NCI-H1417 (cell line): ENCODE measurements around the gene AGBL4.
"Not testable (repeated sequence)": the region's sequence is repeated elsewhere in the genome, so short reads cannot be mapped to it uniquely, and the experiment has no call there.

Experiments used
- DNase-seq, 3 experiments: peaks; one replicate each; lab custom pipeline; 2025; lab: John Stamatoyannopoulos, UW

The AGBL4 gene

DNA sequence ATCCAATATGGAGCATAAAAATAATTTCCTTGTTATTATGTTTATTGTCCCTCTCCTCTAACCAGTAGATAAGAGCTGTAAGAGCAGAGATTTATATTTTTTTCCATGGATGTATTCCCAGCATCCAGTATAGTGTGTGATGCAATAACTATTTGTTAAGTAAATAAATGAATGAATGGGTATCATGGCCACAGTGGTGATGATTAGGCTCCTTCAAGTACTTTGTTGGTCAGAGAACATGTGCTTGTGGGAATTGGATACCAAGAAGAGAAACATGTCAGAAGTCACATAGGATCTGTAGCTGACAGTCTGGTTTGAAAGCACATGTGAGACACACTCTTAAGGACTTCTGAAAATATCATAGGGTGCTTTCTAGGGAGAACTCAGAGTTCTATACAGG, 588.5 kb downstream of the AGBL4 start:
- peak in 2 of 3 experiments; percentile 14 to 63 for DNase-seq

DNA sequence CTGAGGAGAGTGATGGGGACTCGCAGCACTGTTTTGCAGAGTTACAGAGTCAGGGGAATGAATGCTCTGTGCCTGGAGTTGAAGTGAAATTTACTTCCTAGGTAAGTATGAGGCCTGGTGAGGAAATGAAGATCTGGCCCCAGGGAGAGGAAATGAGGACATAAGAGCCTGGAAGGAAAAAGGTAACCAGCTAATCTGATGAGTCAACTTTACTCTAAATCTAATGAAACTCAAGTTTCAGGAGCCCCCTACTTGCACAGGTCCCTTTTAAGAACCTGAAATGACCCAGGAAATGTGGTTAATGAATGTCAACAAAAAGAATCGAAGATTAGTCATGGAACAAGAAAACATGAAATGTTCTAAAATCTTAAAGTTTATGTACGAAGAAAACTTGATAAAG, 599.0 kb downstream of the AGBL4 start:
- DNase-seq, result no peak

DNA sequence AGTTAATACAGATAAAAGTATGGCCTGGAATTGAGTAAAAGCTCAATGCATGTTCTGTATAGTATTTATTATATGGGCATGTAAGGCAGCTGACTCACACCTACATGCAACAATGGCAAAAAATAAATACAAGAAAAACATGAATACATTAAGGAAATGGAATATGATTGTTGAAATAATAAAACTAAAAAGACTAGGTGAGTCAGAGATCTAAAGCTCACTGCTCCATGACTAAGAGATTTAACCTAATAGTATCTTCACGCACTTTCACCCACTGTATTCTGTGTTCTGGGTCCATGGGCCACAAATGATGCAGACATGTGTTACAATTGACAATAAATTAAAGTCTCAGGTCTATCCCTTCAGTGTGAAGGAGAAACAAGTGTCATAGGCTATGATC, 607.0 kb downstream of the AGBL4 start:
- DNase-seq, result no peak

DNA sequence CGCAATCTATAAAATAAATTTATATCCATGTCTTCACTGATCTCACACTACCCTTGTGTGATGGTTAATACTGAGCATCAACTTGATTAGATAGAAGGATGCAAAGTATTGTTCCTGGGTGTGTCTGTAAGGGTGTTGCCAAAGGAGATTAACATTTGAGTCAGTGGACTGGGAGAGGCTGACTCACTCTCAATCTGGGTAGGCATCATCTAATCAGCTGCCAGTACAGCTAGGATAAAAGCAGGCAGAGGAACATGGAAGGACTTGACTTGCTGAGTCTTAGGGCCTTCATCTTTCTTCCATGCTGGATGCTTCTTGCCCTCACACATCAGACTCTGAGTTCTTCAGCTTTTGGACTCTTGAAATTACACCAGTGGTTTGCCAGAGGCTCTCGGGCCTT, 615.4 kb downstream of the AGBL4 start:
- no peak for DNase-seq

DNA sequence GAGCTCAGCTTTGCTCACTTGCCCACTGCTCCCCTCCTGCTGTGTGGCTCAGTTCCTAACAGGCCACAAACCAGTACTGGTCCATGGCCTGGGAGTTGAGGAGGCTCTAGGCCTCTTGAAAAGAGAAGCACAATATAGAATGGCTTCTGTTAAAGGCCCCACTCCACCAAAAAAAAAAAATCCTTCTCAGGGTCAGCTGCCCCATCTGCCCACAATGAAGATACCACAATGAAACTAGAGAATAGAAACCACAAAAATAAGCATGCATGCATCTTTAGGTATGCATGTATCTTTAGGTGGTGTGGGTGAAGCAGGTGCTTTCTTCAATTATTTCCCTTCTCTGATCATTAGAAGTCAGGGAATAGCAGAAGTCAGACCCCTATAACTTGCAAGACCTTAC, 626.7 kb downstream of the AGBL4 start:
- DNase-seq, result no peak

DNA sequence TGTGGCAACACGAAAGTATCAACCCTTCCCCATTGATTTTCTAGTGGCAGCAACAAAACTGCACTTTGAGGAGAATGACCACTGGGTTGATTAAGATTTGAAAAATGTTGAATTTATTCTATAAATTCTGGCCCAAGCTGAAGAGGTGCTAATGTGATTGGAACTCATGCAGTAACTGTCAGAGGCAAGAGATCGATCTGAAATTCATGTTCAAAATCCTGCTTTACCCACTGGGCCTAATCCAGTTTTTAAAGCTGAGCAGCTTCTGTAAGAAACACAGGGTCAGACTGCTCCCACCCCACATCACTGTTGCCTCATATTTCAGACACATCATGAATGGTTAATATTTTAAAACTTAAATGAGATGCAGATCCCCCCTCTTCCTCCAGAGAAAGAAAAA, 629.6 kb downstream of the AGBL4 start:
- DNase-seq, result no peak

DNA sequence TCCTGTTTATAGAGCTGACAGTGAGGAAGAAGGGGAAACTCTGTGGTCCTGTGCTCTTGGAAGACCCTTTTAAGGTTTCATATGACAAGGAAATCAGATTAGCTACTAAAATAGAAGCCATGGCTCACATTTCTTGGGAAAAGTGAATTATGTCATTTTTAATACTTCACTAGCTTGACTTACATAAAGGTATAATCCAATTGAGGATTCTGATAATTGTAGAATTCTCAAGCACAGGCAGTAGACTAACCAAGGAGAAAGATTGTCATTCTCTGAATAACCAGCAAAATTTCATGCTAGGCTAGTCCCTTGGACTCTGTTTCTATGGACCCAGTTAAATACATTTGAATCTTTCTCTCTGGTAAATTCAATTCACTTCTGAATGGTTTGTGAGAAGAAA, 634.1 kb downstream of the AGBL4 start:
- no peak for DNase-seq

DNA sequence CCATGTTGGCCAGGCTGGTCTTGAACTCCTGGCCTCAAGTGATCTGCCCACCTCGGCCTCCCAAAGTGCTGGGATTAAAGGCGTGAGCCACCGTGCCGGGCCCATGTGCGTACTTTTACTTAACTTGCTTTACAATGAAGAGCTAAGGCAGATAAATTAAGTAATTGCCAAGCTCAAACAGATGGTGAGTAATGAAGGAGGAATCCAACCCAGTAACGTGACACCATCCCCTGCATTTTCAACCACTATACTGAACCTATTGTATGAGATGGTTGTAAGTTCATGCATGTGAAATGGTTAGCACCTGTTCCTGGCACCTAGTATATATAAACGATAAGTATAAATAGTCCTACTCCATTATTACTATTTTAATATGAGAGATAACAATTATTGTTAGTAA, 659.1 kb downstream of the AGBL4 start:
- peak in 1 of 3 experiments; percentile 19 for DNase-seq

DNA sequence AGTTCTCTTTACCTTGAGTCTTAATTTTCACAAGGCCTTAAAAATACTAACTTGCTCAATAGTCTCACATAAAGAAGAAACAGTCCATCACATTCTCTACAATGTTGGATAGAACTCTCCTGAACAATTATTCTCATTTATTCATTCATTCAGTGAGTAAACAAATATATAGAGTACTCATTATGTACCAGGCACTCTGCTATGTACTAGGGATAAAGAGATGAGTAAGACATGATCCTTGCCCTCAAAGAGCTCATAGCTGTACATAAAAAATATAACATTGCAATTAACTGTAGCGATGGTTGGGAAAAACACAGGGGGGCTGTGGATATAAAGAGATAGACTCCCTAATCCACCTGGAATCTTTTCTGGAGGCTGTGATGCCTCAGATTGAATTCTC, 660.1 kb downstream of the AGBL4 start:
- DNase-seq, result no peak

DNA sequence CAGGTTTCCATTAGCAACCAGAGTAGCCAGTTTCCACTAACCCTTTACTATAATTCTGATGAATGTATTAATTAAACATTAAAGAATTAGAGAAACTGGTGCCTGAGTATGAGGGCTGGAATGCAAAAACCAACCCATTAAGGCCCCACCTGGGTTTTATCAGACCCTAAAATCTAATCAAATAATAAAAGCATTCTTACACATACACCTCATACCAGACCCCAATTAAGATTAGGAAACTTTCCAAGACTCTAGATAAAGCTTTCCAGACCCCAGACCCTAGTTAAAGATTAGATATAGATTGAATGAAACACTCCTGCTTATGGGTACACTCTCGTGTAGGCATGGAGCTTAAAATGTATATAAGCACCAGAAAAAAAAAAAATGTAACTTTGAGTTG, 665.7 kb downstream of the AGBL4 start:
- DNase-seq, result no peak

GRCh38 chr1:49356594-49356993, 667.2 kb downstream of the AGBL4 start:
- no peak for DNase-seq

DNA sequence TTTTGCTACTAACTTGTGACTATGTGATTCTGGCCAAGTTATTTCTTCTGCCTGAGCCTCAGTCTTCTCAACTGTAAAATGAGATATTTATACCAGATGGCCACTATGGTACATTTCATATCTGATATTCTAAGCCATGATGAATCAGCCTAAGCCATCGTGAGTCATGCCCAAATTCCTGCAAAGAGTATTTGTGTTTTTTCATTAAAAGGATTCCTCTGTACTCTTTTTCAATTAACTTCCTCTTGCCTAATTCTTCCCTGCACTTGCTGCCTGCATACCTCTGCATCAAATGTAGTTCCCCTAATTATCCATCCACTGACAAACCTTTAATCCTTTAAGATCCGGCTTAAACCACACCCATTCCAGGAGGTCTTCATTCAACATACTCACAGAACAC, 672.0 kb downstream of the AGBL4 start:
- no peak for DNase-seq

DNA sequence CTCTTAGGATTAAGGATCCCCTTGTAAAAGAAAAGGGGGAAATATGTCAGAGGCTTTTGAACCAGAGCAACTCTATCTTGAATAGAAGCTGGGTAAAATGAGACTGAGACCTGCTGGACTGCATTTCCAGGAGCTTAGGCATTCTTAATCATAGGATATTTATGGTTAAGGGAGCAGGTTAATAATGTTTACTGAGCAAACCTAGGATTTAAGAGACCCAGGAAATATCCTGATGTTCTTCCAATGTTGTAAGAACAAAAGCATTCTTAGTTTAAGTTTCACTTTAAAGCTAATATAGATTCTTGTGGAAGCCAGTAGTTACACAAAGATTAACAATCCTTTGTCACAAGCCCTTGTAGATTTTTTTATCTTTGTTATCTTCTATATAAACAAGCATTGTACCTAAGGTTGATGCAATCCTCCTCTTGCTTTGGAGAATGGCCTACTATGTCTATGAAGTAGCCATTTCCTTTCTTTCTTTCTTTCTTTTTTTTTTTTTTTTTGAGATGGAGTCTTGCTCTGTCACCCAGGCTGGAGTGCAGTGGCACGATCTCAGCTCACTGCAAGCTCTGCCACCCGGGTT, 676.9 kb downstream of the AGBL4 start:
- no peak for DNase-seq

DNA sequence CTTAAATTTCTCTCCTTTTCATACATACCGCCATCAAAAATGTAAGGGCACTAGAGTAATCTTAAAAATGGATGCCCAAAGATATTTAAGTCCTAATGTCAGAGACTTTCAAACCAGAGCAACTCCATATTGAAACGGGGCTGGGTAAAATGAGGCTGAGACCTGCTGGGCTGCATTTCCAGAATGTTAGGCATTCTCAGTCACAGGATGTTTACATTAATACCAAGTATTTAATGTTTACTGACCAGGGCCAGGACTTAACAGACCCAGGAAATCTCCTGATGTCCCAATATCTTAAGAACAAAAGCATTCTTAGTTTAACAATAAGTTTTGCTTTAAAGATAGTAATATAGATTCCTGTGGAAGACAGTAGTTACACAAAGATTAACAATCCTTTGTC, 683.2 kb downstream of the AGBL4 start:
- no peak for DNase-seq

DNA sequence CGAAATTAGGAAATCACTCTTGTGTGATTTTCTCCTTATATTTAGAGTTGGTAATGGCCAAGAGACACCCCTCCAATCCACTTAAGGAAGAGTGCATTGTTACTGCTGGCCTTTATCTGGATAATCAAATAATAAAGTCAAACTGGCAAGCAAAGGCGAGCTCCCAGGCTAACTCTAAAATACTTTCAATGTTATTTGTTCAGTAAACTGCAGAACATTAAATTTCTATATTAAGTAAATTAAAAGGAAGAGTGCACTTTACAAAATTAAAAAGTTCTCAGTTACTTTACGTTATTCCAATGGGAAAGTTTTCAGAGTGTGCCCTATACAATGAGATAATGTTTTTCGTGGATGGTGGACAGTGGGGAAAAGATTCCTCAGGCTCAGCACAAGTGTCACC, 684.7 kb downstream of the AGBL4 start:
- DNase-seq, result no peak

DNA sequence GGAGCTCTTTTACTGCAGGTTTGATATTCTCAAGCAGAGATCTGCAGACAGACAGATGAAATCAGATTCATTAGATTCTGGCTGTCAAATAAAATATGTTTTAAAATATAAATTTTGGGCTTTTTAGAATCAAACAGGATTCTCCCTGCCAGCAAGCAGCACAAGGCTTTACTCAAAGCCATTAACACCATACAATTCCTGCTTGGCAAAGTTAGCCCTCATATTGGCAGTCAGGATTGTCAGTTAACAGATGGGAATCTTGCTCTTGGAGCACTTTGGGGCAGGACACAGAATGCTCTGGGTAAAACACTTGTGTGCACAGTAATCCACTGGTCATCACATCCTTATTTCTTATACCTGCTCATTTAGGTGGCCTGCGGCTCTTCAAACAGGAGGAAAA, 686.5 kb downstream of the AGBL4 start:
- no peak for DNase-seq

DNA sequence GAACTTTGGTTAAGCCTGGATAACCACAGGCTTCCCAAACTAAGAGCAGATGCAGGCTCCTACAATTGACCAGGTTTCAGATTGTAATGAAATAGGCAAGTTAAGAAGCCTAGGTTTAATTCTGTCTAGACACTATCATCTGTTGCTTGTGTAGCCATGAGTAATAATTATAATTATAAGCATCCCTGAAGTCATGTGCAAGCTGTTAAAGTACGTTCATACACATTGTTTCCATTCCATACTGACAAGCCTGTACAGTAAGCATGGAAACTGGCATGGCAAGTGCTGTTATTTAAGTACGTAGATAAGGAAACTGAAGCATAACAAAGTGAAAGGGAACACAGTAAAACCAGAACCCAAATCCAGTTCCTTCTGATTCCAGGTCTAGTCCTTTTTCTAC, 689.8 kb downstream of the AGBL4 start:
- DNase-seq, result no peak

- DNase-seq, result no peak
These were observed 692.5 kb downstream of the AGBL4 start for GRCh38 chr1:49331066-49331852.

DNA sequence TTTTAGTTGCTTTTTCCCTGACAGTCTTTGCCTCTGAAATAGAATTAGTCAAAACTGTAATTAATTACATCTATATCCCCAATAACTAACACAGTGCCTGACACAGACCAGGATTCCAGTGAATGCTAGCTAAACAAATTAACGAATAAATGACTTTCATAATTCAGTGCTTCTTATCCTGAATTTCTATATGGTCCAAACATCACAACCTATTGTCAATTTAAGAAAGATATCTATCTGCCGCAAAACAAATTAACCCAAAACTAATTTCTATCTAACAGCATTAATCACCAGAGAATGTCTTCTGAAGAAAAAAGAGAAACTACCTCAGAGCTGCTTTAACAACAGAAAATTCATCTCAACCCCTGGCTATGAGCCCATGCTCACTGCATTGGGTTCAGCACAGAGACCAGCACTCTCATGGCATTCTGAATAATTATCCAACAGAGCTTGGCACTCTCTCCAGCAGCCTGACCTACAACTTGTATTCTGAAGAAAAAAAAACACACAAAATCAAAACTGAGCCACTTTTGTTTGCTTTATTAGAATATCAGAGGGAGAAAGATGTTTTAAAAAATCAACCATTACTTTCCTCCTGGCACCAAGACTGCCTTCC, 699.7 kb downstream of the AGBL4 start:
- no peak for DNase-seq

- DNase-seq, result not testable (repeated sequence)
These were observed 703.3 kb downstream of the AGBL4 start for GRCh38 chr1:49320493-49320892.

GRCh38 chr1:49319426-49319963, 704.3 kb downstream of the AGBL4 start:
- DNase-seq, result no peak

DNA sequence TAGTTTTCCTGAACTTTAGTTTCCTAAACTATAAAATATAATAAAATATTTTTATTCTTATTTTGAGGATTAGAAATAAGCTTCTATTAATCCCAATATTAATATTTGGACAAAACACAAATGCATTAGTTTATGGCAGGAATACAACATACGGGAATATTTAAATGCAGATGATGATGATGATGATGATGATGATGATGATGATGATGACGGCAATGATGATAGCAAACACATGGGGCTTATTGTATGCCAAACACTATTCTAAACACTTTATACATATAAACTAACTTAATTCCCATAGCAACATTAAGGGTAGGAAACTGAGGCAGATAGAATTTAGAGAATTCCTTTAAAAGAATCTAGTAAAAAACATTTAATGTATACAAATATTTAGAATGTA, 705.5 kb downstream of the AGBL4 start:
- no peak for DNase-seq

DNA sequence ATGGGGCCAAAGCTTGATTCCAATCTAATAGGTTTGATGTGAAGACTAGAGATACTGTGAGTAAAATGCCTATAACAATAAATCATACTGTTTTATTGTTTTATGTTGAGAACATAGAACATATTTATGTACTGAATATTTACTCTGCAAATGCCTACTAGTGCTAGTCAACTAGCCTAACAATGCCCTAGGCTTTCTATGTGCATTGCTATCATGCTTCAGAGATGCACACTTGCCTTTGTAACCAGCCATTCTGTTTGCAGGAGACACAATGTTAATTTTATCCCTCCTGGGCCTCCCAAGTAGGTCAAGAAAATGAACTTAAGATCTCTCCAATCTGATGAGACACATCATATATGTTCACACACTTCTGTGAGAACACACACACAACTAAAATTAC, 716.3 kb downstream of the AGBL4 start:
- no peak for DNase-seq
